NCI-H460 (cell line): ENCODE data around the gene PROK1. TPM values are rescaled to one million over a fixed set of nuclear protein-coding genes. Genes with fewer than 3 reads are reported as not detected.
A peak's percentile ranks its signal among the peaks of the same experiment; 100 is the strongest.
"Not testable (repeated sequence)": the region's sequence is repeated elsewhere in the genome, so short reads cannot be mapped to it uniquely, and the experiment has no call there.

Experiments used
- DNase-seq: peaks from one replicate; pipeline ENCODE4 v3.0.0-alpha.2; 2016; ENCODE audit warnings: low read depth; ENCODE audit errors: extremely low read depth
- total RNA-seq: library from RNA; depleted of rRNA; stranded (reverse); fragments of >200 nt; shearing (Covaris generic); gene quantifications from 2 replicates; pipeline ENCODE4 v1.2.3, GENCODE V29; 2014

PROK1 gene
- total RNA-seq, 1 experiment from 2014 or later = not detected

DNA sequence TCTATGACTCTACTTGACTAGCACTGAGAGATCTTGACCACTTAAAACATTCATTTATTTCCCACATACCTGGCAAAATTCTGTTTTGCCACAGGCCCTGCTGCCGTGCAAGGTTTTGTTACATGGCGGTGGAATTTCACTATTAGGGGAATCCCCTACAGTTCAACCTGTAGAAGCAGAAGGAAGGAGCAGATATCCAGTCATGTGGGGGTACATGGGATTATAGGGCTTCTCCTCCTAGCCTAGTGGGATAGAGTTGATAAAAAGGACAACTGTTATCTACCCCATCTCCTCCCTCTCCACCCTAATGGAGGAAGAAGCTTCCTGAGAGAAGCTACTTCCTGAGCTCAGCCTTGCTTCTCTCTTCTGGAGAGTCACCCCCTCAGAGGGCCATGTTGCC lies 17.7 kb upstream of the PROK1 start:
- no peak for DNase-seq

- DNase-seq = peak; percentile 21
These were observed 17.1 kb upstream of the PROK1 start for GRCh38 chr1:110433803-110434202.

DNA sequence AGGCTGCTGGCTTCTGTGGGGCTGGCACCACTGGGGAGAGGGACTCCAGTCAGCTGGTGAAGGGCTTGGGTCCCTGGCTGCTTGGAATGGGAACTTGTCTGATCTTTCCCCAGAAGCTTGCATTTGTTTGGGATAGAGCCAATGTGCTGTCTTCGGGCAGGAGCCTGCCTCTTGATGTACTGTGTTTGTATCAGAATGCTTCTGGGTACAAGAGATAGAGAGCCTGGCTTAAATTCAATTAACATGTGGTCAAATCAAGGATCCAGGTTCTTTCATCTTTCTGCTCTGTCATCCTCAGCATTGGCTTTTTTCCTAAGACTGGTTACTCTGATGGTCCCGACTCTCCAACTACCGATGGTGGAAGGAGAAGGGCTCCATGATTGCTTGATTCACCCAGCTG lies 16.0 kb upstream of the PROK1 start:
- no peak for DNase-seq

GRCh38 chr1:110436635-110437034 lies 14.3 kb upstream of the PROK1 start:
- DNase-seq = no peak

DNA sequence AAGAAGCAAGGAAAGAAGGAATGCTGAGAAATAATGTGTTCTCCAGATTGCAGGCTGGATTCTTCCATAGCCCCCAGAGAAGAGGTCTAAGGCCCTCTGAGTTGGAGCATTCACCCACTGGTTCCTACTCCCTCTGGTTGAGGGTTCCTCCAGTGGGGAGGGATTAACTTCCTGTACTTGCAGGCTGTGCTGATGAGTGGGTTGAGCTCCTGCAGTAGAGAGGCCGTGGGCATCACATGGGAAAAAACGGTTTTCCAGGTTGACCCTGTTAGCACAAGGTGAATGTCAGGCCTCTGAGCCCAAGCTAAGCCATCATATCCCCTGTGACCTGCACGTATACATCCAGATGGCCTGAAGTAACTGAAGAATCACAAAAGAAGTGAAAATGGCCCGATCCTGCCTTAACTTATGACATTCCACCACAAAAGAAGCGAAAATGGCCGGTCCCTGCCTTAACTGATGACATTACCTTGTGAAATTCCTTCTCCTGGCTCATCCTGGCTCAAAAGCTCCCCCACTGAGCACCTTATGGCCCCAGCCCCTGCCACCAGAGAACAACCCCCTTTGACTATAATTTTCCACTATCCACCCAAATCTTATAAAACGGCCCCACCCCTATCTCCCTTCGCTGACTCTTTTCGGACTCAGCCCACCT lies 13.2 kb upstream of the PROK1 start:
- not testable (repeated sequence) for DNase-seq

DNA sequence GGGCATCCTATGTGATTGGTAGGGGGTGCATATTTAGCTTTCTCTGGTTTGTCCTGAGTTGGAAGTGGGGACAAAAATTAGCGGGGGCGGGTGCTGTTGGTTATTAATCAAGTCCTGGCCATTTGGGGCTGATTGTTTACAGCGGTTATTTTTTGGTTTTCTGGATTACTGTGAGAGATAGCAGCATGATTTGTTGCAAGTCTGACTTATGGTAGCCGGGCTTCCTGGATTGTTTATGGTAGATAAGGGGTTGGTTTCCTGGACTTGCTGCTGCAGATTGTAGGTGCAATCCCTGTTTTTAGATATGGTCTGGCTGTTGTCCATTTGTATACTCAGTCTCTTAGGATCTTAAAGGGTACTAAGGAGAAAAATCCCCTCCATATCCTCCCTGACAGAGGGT lies 12.1 kb upstream of the PROK1 start:
- no peak for DNase-seq

GRCh38 chr1:110439873-110440272 lies 11.1 kb upstream of the PROK1 start:
- DNase-seq = not testable (repeated sequence)

DNA sequence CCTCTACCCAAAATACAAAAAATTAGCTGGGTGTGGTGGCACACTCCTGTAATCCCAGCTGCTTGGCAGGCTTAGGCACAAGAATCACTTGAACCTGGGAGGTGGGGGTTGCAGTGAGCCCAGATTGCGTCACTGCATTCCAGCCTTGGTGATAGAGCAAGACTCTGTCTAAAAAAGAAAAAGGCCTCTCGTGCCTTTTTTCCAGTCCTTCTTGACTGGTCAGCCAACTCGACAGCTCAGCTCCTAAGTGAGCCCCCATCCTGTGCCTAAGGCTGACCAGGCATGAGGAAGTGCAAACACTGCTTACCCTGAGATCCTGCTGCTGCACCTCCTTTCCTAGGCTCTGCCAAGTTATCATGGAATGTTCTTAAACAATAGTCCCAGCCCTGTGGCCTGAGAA lies 10.1 kb upstream of the PROK1 start:
- no peak for DNase-seq

DNA sequence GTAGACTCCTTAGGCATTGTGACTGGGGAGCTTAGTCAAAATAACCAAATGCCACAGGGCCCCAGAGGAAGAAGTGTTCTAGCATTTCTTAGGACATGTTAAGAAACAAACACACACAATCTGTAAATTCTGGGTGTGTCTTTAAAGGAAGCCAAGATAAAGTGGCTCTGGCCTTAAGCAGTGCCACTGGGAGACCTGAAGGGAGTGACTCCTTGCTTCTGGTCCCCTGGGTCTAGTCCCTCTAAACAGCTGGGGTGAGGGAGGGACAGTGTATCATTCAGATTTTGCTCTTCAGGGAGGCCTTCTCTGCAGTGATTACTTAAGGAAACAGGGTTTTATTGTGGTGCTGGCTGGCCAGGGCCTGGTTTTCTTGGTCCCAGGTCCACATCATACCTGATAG lies 9.1 kb upstream of the PROK1 start:
- no peak for DNase-seq

DNA sequence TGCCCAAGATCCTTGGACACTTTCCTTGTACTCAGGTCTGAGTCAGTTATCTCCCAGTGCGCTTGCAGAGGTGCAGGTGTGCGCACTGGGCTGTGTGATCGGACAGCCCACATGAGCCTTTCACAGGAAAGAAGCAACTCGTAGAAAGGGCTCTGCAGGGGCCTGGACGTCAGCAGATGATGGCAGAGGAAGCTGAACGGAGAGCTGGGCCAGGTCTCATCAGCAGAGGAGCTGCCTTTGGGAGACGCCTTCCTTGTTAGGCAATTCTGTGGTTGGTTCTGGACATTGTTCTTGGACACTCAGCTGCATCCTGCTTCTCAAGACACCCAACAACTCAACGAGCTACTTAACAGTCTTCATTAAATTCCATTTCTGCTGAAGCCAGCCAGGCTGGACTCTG lies 7.5 kb upstream of the PROK1 start:
- DNase-seq = no peak

DNA sequence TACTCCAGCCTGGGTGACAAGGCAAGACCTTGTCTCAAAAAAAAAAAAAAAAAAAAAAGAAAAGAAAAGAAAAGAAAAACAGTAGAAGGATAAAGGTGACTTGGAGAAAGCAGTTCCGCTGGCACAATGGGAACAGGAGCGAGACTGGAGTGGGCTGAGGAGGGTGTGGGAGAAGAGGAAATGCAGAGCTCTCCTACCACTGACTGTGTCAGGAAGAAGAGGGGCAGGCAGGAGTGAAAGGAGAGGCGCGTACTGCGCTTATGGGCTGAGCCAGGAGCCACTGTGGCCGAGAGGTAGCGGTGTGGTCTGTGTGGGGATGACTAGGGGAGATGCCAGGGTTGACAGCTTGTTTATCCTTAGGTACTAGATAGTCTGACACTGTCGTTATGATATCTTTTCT lies 6.4 kb upstream of the PROK1 start:
- no peak for DNase-seq

- DNase-seq = no peak
These were observed 993 bp upstream of the PROK1 start for GRCh38 chr1:110449661-110450651.

DNA sequence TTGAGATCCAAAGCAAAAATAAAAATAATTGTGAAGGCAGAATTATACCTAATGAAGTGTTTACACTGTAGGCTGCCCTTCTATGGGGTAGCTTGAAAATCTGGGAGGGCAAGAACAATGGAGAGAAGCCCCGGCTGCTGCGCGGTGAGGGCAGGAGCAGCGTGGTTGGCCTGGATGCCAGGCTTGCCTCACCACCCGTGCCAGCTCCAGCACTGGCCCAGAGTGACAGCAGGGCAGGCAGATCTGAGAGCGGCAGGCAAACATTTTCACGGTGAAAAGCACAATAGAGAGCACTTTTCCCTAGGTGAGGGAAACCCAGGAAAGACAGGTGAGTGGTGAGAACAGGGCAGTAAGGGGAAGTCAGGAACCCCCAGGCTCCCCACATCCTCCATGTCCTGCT lies 1.4 kb downstream of the PROK1 start:
- no peak for DNase-seq

- no peak for DNase-seq
These were observed 2.9 kb downstream of the PROK1 start for GRCh38 chr1:110453829-110454228.

DNA sequence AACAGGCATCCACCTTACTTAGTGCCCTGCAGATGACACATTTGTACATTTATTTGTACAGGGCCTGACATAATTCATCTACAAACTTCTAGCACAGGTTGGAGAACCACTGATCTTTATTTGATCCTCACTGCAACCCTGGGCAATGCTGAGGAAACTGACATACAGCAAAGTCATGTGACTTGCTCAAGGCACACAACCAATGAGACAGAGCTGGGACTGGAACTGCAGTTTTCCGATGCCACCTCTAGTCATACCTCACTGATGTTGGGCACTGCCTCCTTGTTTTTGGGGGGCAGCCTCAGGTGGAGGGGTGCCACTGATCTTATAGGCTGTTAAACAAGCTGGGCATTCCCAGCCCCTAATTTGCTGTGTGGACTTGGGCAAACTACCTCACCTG lies 3.4 kb downstream of the PROK1 start:
- no peak for DNase-seq

GRCh38 chr1:110455151-110455550 lies 4.2 kb downstream of the PROK1 start:
- DNase-seq = no peak

GRCh38 chr1:110457206-110457605 lies 6.3 kb downstream of the PROK1 start:
- no peak for DNase-seq

DNA sequence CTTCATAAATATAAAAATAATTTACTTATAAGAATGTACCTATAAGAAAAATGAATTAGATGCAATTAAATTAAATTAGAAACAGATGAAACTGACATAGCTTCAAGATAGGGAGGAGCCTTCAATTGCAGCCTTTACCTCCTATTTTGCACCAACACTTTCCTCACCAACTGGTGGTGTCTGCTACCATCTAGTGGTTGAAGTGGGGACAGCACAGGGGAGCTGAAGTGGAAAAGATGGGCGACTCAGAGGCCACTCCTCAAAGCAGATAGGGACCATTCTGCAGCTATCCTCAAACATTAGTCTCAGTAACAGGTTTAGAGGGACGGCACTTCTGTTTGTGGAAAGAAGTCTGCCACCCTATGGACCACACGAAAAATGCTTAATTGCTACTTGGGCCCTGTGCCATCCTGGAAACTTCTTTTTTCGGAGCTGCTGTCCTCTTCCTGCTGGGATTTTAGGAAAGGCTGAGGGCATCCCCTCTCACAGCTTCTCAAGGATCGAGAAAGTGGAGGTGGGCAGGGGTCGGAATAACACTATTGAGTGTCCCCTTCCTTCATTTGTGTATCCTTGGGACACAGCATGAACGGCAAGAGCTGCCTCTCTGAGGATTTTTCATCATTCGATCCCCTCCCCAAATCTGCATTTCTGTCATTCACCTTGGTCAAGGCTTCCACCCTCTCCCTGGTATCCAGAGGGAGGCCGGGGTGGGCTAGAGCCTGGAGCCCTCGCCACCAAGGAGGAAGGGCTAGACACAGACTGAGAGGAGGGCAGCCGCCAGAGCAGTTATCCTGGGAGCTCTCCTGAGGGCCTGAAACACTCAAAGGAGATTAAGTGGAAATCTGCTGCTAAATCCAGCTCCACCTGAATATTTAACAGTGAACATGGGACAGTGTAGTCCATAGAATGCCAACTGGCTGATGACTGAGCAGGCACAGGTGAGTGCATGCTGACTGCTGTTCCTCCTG lies 9.6 kb downstream of the PROK1 start:
- peak; percentile 80 for DNase-seq

DNA sequence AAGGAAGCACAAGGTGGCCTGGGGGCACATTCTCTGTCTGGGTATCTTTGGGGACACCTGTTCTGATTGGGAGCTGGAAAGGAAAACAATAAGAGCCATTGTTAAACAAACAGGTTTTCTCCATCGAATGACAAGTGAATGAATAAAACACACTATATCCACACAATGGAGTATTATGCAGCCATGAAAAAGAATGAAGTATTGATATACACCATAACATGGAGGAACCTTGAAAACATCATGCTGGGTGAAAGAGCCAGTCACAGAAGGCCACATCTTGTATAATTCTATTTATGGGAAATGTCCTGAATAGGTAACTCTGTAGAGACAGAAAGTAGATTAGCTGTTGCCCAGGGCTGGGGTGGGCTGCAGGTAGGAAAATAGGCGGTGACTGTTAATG lies 11.1 kb downstream of the PROK1 start:
- no peak for DNase-seq

- DNase-seq = no peak
These were observed 12.0 kb downstream of the PROK1 start for GRCh38 chr1:110462964-110463363.

- peak; percentile 30 for DNase-seq
These were observed 12.8 kb downstream of the PROK1 start for GRCh38 chr1:110463725-110464124.
